Left lung (tissue), 10 donors: Measurements from ENCODE around the gene RAP1GAP2. TPM values are rescaled to one million over a fixed set of nuclear protein-coding genes. Genes with fewer than 3 reads are reported as not detected.
A peak's percentile ranks its signal among the peaks of the same experiment; 100 is the strongest.

Source experiments
- ATAC-seq: fragments of 200-7000 bp; cut with Tn5 transposase; one replicate; pipeline ENCODE4 v1.9.1; 2020; ENCODE audit warnings: moderate library complexity
- DNase-seq, 4 donors: peaks; one replicate each; pipeline ENCODE4 v3.0.0-alpha.2; 2013 to 2020
- H3K27ac ChIP-seq, 2 donors: fragments of 200-600 bp; sonication (generic) in 1 of 2; one replicate each; pipeline versions ENCODE4 v1.5.0 to v1.8.0; 2020 to 2021
- H3K27me3 ChIP-seq, 2 donors: fragments of 200-600 bp; sonication (generic) in 1 of 2; one replicate each; pipeline versions ENCODE4 v1.5.0 to v1.8.0; 2020 to 2021
- H3K36me3 ChIP-seq, 2 donors: fragments of 200-600 bp; sonication (generic) in 1 of 2; one replicate each; pipeline versions ENCODE4 v1.5.0 to v1.8.0; 2020 to 2021
- H3K4me1 ChIP-seq, 2 donors: fragments of 200-600 bp; one replicate each; pipeline ENCODE4 v1.8.0; 2021
- H3K4me3 ChIP-seq, 2 donors: fragments of 200-600 bp; sonication (generic) in 1 of 2; one replicate each; pipeline versions ENCODE4 v1.5.0 to v1.8.0; 2020 to 2021; ENCODE audit warnings: mild to moderate bottlenecking in 1 of 2
- H3K9me3 ChIP-seq, 2 donors: fragments of 200-600 bp; sonication (generic) in 1 of 2; one replicate each; pipeline versions ENCODE4 v1.5.0 to v1.8.0; 2020 to 2021
- CTCF ChIP-seq, 2 donors: fragments of 200-600 bp; sonication (generic) in 1 of 2; IDR thresholded peaks; one replicate each; pipeline versions ENCODE4 v1.5.0 to v1.8.0; 2021; ENCODE audit warnings: antibody characterized with exemption in 2 of 2
- intact Hi-C, 2 donors: fragments of 100-400 bp; cut with DNase I; formaldehyde crosslinking; loops; one replicate each; pipeline versions ENCODE4 v1.11.2 to v1.14.2; 2022
- polyA plus RNA-seq, 6 donors: library from polyadenylated mRNA; unstranded; fragments of 120-200 nt; gene quantifications; one replicate each; pipeline ENCODE4 v1.2.1, GENCODE V29; 2013; ENCODE audit not compliant: insufficient read length in 6 of 6
- total RNA-seq, 2 donors: library from RNA; stranded (reverse); fragmentation: NEBNext Ultra II Directional; extraction: Animal tissue kit (Norgen Biotek cat#: 25700); gene quantifications; one replicate each; pipeline ENCODE4 v1.2.1, GENCODE V29; 2021
- donor health status: DM: no; HTN: yes; CAD: no.
- donor health status: DM: no; HTN: no; CAD: no.

Gene RAP1GAP2
- total and polyA plus RNA-seq, 8 donors = 8.0 to 14.5 (median 9.7) TPM

GRCh38 chr17:3039736-3040135, 243.5 kb downstream of the RAP1GAP2 start:
- Histone ChIP-seq H3K9me3 (peaks cover 0 to 17% of the 10 kb centered on the region in 2 donors), H3K27me3 (peaks cover 0 to 40% of the 10 kb centered on the region in 2 donors), H3K36me3 (no peaks in the 10 kb centered on the region), H3K4me3 (no peak overlapping the region), H3K4me1 (no peaks in the 10 kb centered on the region), H3K27ac (peak overlapping the region in 1 of 2 donors; percentile 24)
- ATAC-seq (no peak), DNase-seq (no peak)
- TF ChIP-seq CTCF (IDR thresholded peaks at IDR 0.05) = no peak
- intact Hi-C loops = no loop called here

- no peak for ATAC-seq
- no peak overlapping the region for H3K27ac ChIP-seq
- no peak for TF ChIP-seq CTCF (IDR thresholded peaks at IDR 0.05)
- H3K4me1 ChIP-seq = no peaks in the 10 kb centered on the region
- intact Hi-C loops = no loop called here
- peaks cover 0 to 18% of the 10 kb centered on the region in 2 donors for H3K9me3 ChIP-seq
- no peak overlapping the region for H3K4me3 ChIP-seq
- H3K36me3 ChIP-seq = no peaks in the 10 kb centered on the region
- peaks cover 0 to 33% of the 10 kb centered on the region in 2 donors for H3K27me3 ChIP-seq
- DNase-seq = peak in 1 of 4 donors; percentile 19
Observed at GRCh38 chr17:3040882-3041281, 244.6 kb downstream of the RAP1GAP2 start.

GRCh38 chr17:3043737-3044365, 247.6 kb downstream of the RAP1GAP2 start:
- peaks cover 0 to 4% of the 10 kb centered on the region in 2 donors for H3K4me1 ChIP-seq
- ATAC-seq = no peak
- peaks cover 0 to 18% of the 10 kb centered on the region in 2 donors for H3K9me3 ChIP-seq
- TF ChIP-seq CTCF (IDR thresholded peaks at IDR 0.05) = no peak
- no peak overlapping the region for H3K27ac ChIP-seq
- DNase-seq = peak in 1 of 4 donors; percentile 61
- H3K36me3 ChIP-seq = no peaks in the 10 kb centered on the region
- H3K4me3 ChIP-seq = no peak overlapping the region
- intact Hi-C loops = no loop called here
- H3K27me3 ChIP-seq = peaks cover 0 to 19% of the 10 kb centered on the region in 2 donors

DNA sequence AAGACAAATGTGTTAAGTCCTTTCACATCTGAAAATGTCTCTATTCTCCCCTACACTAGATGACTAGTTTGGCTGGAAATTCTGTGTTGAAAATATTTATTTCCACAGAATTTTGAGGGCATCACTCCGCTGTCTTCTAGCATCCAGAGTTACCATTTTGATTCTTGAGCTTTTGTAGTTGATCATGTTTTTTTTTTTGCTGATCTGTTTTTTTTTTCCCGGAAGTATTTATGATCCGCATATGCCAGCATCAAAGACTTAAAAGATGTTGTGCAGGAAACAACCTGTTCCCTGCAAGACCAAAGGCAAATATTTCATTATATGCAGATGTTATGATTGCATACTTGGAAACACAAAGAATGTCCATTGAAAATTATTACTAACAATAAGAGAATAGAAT, 250.5 kb downstream of the RAP1GAP2 start:
- peaks cover 0 to 12% of the 10 kb centered on the region in 2 donors for H3K4me1 ChIP-seq
- intact Hi-C loops = no loop called here
- no peak overlapping the region for H3K4me3 ChIP-seq
- peaks cover 0 to 18% of the 10 kb centered on the region in 2 donors for H3K9me3 ChIP-seq
- no peak for TF ChIP-seq CTCF (IDR thresholded peaks at IDR 0.05)
- ATAC-seq = no peak
- no peak overlapping the region for H3K27ac ChIP-seq
- H3K27me3 ChIP-seq = peaks cover 0 to 23% of the 10 kb centered on the region in 2 donors
- DNase-seq = no peak
- no peaks in the 10 kb centered on the region for H3K36me3 ChIP-seq

DNA sequence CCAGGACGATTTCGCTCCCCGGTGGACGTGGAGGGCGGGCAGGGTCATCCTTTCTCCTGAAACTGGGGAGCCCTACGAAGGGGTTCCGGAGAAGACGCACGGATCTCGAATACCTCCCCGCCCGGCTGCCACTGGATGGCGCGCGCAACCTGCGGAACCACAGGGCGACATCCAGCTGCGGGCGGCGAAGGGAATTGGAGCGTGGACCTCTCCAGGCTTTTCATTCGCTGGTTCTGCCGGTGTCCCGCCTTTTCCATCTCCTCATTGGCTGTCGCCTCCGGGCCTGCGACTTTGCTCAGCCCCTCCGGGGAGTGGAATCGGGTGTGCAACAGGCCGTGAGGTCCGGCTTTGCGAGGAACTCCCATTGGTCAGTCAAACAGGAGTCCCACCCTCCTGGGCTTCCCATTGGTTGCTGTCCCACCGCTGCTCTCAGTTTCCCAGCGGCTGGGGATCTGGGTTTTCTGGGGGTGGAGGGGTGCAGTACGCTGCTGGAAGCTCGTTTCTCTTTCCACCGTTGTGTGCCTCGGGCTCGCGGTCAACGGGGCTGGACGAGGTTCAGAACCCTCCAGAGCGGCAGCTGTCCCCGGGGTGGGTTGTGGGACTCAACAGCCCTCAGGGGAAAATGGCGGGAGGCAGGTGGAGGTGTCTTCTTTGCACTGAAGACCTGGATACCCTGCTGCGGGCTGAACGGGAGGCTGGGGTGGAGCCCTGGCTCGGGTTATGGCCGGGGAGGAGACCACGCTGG, 252.7 kb downstream of the RAP1GAP2 start:
- TF ChIP-seq CTCF (IDR thresholded peaks at IDR 0.05) = peak; percentile 63 to 68
- DNase-seq (peak; percentile 93 to 99 (median 98)), ATAC-seq (peak; percentile 100)
- H3K4me3 ChIP-seq = peak overlapping the region; percentile 50 to 60
- no peaks in the 10 kb centered on the region for H3K36me3 ChIP-seq
- H3K4me1 ChIP-seq = peaks cover 0 to 12% of the 10 kb centered on the region in 2 donors
- peak overlapping the region in 1 of 2 donors; percentile 69 for H3K27ac ChIP-seq
- intact Hi-C loops = no loop called here
- H3K9me3 ChIP-seq = peaks cover 0 to 9% of the 10 kb centered on the region in 2 donors
- H3K27me3 ChIP-seq = peaks cover 0 to 23% of the 10 kb centered on the region in 2 donors
